Kidney epithelial cell (primary cell): Measurements from ENCODE around the gene TSPAN31. TPM values are rescaled to one million over a fixed set of nuclear protein-coding genes. Genes with fewer than 3 reads are reported as not detected.
A peak's percentile ranks its signal among the peaks of the same experiment; 100 is the strongest.

Experiments
- DNase-seq: peaks from one replicate; pipeline ENCODE4 v3.0.0-alpha.2; 2010; ENCODE audit warnings: low read depth
- H3K27me3 ChIP-seq: 2 replicates; pipeline ENCODE4 v1.6.0; 2011; ENCODE audit warnings: low read length; ENCODE audit not compliant: control insufficient read depth, insufficient read depth
- H3K36me3 ChIP-seq: 2 replicates; pipeline ENCODE4 v1.5.1; 2011; ENCODE audit warnings: low read length; ENCODE audit not compliant: control insufficient read depth, insufficient read depth
- H3K4me3 ChIP-seq: 2 replicates; pipeline ENCODE4 v1.5.1; 2011; ENCODE audit warnings: low read depth, mild to moderate bottlenecking, control low read depth, low read length
- CTCF ChIP-seq: IDR thresholded peaks from 2 replicates; pipeline ENCODE4 v1.5.1; 2011; ENCODE audit warnings: mild to moderate bottlenecking, moderate library complexity, low read length, control low read depth, inconsistent platforms; ENCODE audit not compliant: insufficient read depth, poor library complexity, severe bottlenecking
- total RNA-seq: library from RNA; depleted of rRNA; stranded (reverse); fragments of >200 nt; gene quantifications from 2 replicates; pipeline ENCODE4 v1.2.3, GENCODE V29; 2015

Gene TSPAN31
- total RNA-seq, 1 donor from 2014 or later = 77.1 TPM

- no peaks in the 10 kb centered on the region for H3K27me3 ChIP-seq
- H3K4me3 ChIP-seq = no peak overlapping the region
- H3K36me3 ChIP-seq = peaks cover 2% of the 10 kb centered on the region
- TF ChIP-seq CTCF = no peak
- no peak for DNase-seq
Observed at GRCh38 chr12:57782243-57782607, 37.4 kb downstream of the TSPAN31 start.

- Histone ChIP-seq H3K27me3 (no peaks in the 10 kb centered on the region), H3K36me3 (peaks cover 2% of the 10 kb centered on the region), H3K4me3 (peak within 1 kb of the TSS; percentile 100)
- peak; percentile 56 for DNase-seq
- TF ChIP-seq CTCF = peak; percentile 92
Observed at GRCh38 chr12:57782608-57783465, 38.0 kb downstream of the TSPAN31 start, which contains the start of gene TSFM. Gene TSFM (plus strand): TSS chr12:57782787. CDS start chr12:57782802, 15 bp downstream.

GRCh38 chr12:57783466-57783801, 38.6 kb downstream of the TSPAN31 start:
- Histone ChIP-seq H3K36me3 (peaks cover 2% of the 10 kb centered on the region), H3K4me3 (peak overlapping the region; percentile 100), H3K27me3 (no peaks in the 10 kb centered on the region)
- TF ChIP-seq CTCF = no peak
- DNase-seq = no peak

GRCh38 chr12:57783861-57784260, 39.0 kb downstream of the TSPAN31 start:
- Histone ChIP-seq H3K4me3 (no peak overlapping the region), H3K27me3 (no peaks in the 10 kb centered on the region), H3K36me3 (peaks cover 2% of the 10 kb centered on the region)
- DNase-seq = no peak
- no peak for TF ChIP-seq CTCF

- Histone ChIP-seq H3K27me3 (no peaks in the 10 kb centered on the region), H3K4me3 (no peak overlapping the region), H3K36me3 (no peaks in the 10 kb centered on the region)
- no peak for TF ChIP-seq CTCF
- DNase-seq = no peak
Observed at GRCh38 chr12:57793920-57794319, 49.1 kb downstream of the TSPAN31 start.

- no peak for TF ChIP-seq CTCF
- Histone ChIP-seq H3K27me3 (no peaks in the 10 kb centered on the region), H3K36me3 (no peaks in the 10 kb centered on the region), H3K4me3 (no peak overlapping the region)
- DNase-seq = no peak
Observed at GRCh38 chr12:57795354-57795753, 50.5 kb downstream of the TSPAN31 start.
